MM.1S (cell line): ENCODE measurements around the gene TRIB2.

Experiments
- DNase-seq: peaks from one replicate; pipeline ENCODE4 v3.0.0-alpha.2; 2015
- H2AFZ ChIP-seq: fragments of 300-600 bp; sonication (generic); 2 replicates; pipeline ENCODE4 v1.6.0; 2016; ENCODE audit warnings: antibody characterized with exemption, low read length
- H3F3A ChIP-seq: fragments of 300-600 bp; sonication (generic); 2 replicates; pipeline ENCODE4 v1.6.1; 2016; ENCODE audit warnings: mild to moderate bottlenecking, antibody characterized with exemption, low read length, moderate library complexity, mixed read lengths; ENCODE audit not compliant: insufficient read depth
- H3K27ac ChIP-seq: fragments of 300-600 bp; sonication (generic); 2 replicates; pipeline ENCODE4 v1.5.1; 2016; ENCODE audit warnings: mild to moderate bottlenecking, low read length
- H3K27me3 ChIP-seq: fragments of 300-600 bp; sonication (generic); replicated peaks from 2 replicates; pipeline ENCODE4 v1.6.0; 2016; ENCODE audit warnings: low read length; ENCODE audit not compliant: insufficient read depth
- H3K36me3 ChIP-seq: fragments of 300-600 bp; sonication (generic); replicated peaks from 2 replicates; pipeline ENCODE4 v1.6.1; 2016; ENCODE audit warnings: mild to moderate bottlenecking, low read length, mixed read lengths; ENCODE audit not compliant: insufficient read depth
- H3K4me1 ChIP-seq: fragments of 300-600 bp; sonication (generic); 2 replicates; pipeline ENCODE4 v1.6.1; 2016; ENCODE audit warnings: low read length, mixed read lengths
- H3K4me2 ChIP-seq: fragments of 300-600 bp; sonication (generic); 2 replicates; pipeline ENCODE4 v1.6.0; 2016; ENCODE audit warnings: low read depth, low read length
- H3K4me3 ChIP-seq: fragments of 300-600 bp; sonication (generic); 2 replicates; pipeline ENCODE4 v1.5.1; 2016; ENCODE audit warnings: low read length, mixed read lengths
- H3K79me2 ChIP-seq: fragments of 300-600 bp; sonication (generic); 2 replicates; pipeline ENCODE4 v1.6.1; 2016; ENCODE audit warnings: mixed run types, low read length, mixed read lengths
- H3K9ac ChIP-seq: fragments of 300-600 bp; sonication (generic); 2 replicates; pipeline ENCODE4 v1.6.1; 2016; ENCODE audit warnings: low read length, mixed read lengths
- H3K9me2 ChIP-seq: fragments of 300-600 bp; sonication (generic); replicated peaks from 2 replicates; pipeline ENCODE4 v1.6.1; 2016; ENCODE audit warnings: mild to moderate bottlenecking, low read length, mixed read lengths; ENCODE audit not compliant: insufficient read depth
- H3K9me3 ChIP-seq: fragments of 300-600 bp; sonication (generic); replicated peaks from 2 replicates; pipeline ENCODE4 v1.6.1; 2016; ENCODE audit warnings: mild to moderate bottlenecking, low read length, mixed read lengths; ENCODE audit not compliant: insufficient read depth
- H4K20me1 ChIP-seq: fragments of 300-600 bp; sonication (generic); 2 replicates; pipeline ENCODE4 v1.6.1; 2016; ENCODE audit warnings: mild to moderate bottlenecking, low read length, moderate library complexity, mixed read lengths; ENCODE audit not compliant: insufficient read depth
- EZH2 ChIP-seq: fragments of 300-600 bp; sonication (generic); optimal IDR thresholded peaks from 2 replicates; pipeline ENCODE3; 2017; ENCODE audit warnings: low read depth, mild to moderate bottlenecking, antibody characterized with exemption, low read length, mixed read lengths
- EZH2phosphoT487 ChIP-seq: fragments of 300-600 bp; sonication (generic); IDR thresholded peaks from 2 replicates; pipeline ENCODE4 v1.6.1; 2018; ENCODE audit warnings: antibody characterized with exemption, low read length
- TF ChIP-seq, protein P1 (sequence below): fragments of 300-600 bp; sonication (generic); IDR thresholded peaks from 2 replicates; pipeline ENCODE4 v1.5.1; 2016; ENCODE audit warnings: antibody characterized with exemption, low read length, mixed read lengths

TRIB2 gene

DNA sequence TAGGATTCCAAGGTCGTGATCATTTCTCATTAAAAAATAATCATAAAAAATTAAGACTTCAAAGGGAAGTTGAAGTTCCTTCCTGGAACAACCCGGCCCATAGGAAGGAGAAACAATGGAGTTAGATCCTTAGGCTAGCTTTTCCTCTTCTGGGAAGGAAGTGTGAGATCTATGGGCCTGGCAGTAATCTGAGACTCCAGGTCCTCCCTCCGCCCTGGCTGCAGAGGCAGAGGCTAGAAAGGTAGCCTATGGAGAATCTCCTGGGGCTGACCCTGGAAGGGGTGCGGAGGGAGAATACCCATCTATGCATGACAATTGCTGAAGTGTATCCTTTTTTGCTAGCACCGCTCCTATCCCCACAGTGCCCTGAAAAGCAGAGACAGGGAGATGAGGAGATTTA lies 37.9 kb downstream of the TRIB2 start:
- H4K20me1 ChIP-seq, result no peaks in the 10 kb centered on the region
- H3K27me3 ChIP-seq, result no peaks in the 10 kb centered on the region
- H3K4me2 ChIP-seq, result no peak overlapping the region
- DNase-seq, result no peak
- no peak overlapping the region for H3K27ac ChIP-seq
- no peaks in the 10 kb centered on the region for H3K4me1 ChIP-seq
- H3K4me3 ChIP-seq, result no peak overlapping the region
- H3K9me2 ChIP-seq, result no peaks in the 10 kb centered on the region
- no peak overlapping the region for H2AFZ ChIP-seq
- TF ChIP-seq EZH2 (no peak), EZH2phosphoT487 (no peak)
- TF ChIP-seq, protein P1, sequence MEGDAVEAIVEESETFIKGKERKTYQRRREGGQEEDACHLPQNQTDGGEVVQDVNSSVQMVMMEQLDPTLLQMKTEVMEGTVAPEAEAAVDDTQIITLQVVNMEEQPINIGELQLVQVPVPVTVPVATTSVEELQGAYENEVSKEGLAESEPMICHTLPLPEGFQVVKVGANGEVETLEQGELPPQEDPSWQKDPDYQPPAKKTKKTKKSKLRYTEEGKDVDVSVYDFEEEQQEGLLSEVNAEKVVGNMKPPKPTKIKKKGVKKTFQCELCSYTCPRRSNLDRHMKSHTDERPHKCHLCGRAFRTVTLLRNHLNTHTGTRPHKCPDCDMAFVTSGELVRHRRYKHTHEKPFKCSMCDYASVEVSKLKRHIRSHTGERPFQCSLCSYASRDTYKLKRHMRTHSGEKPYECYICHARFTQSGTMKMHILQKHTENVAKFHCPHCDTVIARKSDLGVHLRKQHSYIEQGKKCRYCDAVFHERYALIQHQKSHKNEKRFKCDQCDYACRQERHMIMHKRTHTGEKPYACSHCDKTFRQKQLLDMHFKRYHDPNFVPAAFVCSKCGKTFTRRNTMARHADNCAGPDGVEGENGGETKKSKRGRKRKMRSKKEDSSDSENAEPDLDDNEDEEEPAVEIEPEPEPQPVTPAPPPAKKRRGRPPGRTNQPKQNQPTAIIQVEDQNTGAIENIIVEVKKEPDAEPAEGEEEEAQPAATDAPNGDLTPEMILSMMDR, result no peak
- H3K9me3 ChIP-seq, result no peaks in the 10 kb centered on the region
- H3F3A ChIP-seq, result no peaks in the 10 kb centered on the region
- no peak overlapping the region for H3K9ac ChIP-seq
- no peaks in the 10 kb centered on the region for H3K36me3 ChIP-seq
- H3K79me2 ChIP-seq, result no peaks in the 10 kb centered on the region

DNA sequence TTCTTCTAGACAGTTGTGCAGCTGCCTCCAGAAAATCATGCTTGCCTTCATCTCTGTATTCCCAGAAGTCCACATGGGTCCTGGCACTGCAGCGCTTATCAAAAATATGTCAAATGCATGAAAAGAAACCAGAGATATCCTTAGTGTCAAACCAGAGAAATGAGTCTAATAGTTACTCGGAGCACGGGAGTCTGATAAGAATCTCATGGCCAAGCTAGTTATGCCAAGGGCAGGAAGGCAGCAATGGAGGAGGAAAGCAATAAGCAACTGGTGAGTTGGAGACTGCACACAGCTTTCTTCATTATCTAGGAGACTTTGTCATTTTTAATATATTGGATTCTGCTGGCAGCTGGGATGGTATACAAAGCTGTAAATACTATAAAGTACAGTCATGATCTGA lies 38.6 kb downstream of the TRIB2 start:
- Histone ChIP-seq H3K79me2 (no peaks in the 10 kb centered on the region), H3K36me3 (no peaks in the 10 kb centered on the region), H3K4me1 (no peaks in the 10 kb centered on the region), H3K4me3 (no peak overlapping the region), H3F3A (no peaks in the 10 kb centered on the region), H3K9me3 (no peaks in the 10 kb centered on the region), H3K27me3 (no peaks in the 10 kb centered on the region), H3K27ac (no peak overlapping the region), H4K20me1 (no peaks in the 10 kb centered on the region), H3K4me2 (no peak overlapping the region), H3K9me2 (no peaks in the 10 kb centered on the region), H3K9ac (no peak overlapping the region), H2AFZ (no peak overlapping the region)
- TF ChIP-seq EZH2phosphoT487, result no peak
- TF ChIP-seq, protein P1, result no peak
- no peak for DNase-seq

DNA sequence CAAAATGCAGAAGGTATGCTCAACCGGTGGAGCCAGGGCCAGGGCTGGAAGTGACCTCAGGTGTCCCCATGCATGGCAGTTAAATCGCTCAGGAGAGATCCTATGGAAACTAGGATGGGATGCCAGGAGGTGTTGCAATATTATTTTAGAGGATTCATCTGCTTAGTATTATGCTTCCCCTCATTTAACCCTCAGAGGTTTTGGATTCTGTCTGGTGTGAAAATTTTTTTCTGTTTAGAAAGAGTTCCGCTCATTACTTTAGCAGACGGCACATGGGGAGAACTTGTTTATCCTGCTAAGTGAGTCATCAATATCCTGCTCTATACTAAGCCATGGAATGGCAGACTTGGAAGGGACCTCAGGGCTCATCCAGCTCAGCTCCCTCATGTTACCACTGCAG lies 42.5 kb downstream of the TRIB2 start:
- no peak overlapping the region for H3K4me2 ChIP-seq
- H3F3A ChIP-seq, result no peaks in the 10 kb centered on the region
- H3K36me3 ChIP-seq, result no peaks in the 10 kb centered on the region
- TF ChIP-seq EZH2phosphoT487 (no peak), EZH2 (no peak)
- TF ChIP-seq, protein P1, result no peak
- no peak overlapping the region for H2AFZ ChIP-seq
- H3K27me3 ChIP-seq, result no peaks in the 10 kb centered on the region
- H3K9ac ChIP-seq, result no peak overlapping the region
- H3K27ac ChIP-seq, result no peak overlapping the region
- H3K79me2 ChIP-seq, result no peaks in the 10 kb centered on the region
- no peaks in the 10 kb centered on the region for H3K9me3 ChIP-seq
- H3K4me1 ChIP-seq, result no peaks in the 10 kb centered on the region
- no peak for DNase-seq
- H4K20me1 ChIP-seq, result no peaks in the 10 kb centered on the region
- H3K9me2 ChIP-seq, result no peaks in the 10 kb centered on the region
- H3K4me3 ChIP-seq, result no peak overlapping the region
